Endodermal cell (in vitro differentiated cells): ENCODE data around the gene MBD4. TPM values are rescaled to one million over a fixed set of nuclear protein-coding genes. Genes with fewer than 3 reads are reported as not detected.

Experiments
- DNase-seq: peaks from one replicate; pipeline ENCODE4 v3.0.0-alpha.2; 2017
- H3K27ac ChIP-seq: 2 replicates; pipeline ENCODE4 v1.5.1; 2013; ENCODE audit warnings: mild to moderate bottlenecking, low read depth, low read length, moderate library complexity
- H3K27me3 ChIP-seq: 2 replicates; pipeline ENCODE4 v1.6.1; 2013; ENCODE audit warnings: mild to moderate bottlenecking, low read length, moderate library complexity; ENCODE audit not compliant: insufficient read depth, control insufficient read depth, poor library complexity, severe bottlenecking
- H3K36me3 ChIP-seq: 2 replicates; pipeline ENCODE4 v1.7.0; 2013; ENCODE audit warnings: mild to moderate bottlenecking, low read length, moderate library complexity; ENCODE audit not compliant: control insufficient read depth, insufficient read depth
- H3K4me1 ChIP-seq: one replicate; pipeline ENCODE4 v1.7.0; 2013; ENCODE audit warnings: low read length; ENCODE audit not compliant: control insufficient read depth, insufficient read depth
- H3K4me3 ChIP-seq: 2 replicates; pipeline ENCODE4 v1.5.1; 2013; ENCODE audit warnings: mild to moderate bottlenecking, low read length, moderate library complexity
- H3K9ac ChIP-seq: 2 replicates; pipeline ENCODE4 v1.6.1; 2013; ENCODE audit warnings: mild to moderate bottlenecking, low read length, moderate library complexity; ENCODE audit not compliant: poor library complexity, severe bottlenecking; ENCODE audit errors: extremely low read depth
- H3K9me3 ChIP-seq: 2 replicates; pipeline ENCODE4 v1.6.1; 2013; ENCODE audit warnings: mild to moderate bottlenecking, low read length, moderate library complexity; ENCODE audit not compliant: control insufficient read depth
- H3K27ac Mint-ChIP-seq: 2 replicates; pipeline ENCODE4 v1.8.0; 2020; ENCODE audit warnings: mixed read lengths
- H3K27me3 Mint-ChIP-seq: 2 replicates; pipeline ENCODE4 v1.8.0; 2021; ENCODE audit warnings: mild to moderate bottlenecking, mixed read lengths; ENCODE audit not compliant: insufficient read depth
- H3K36me3 Mint-ChIP-seq: 2 replicates; pipeline ENCODE4 v1.8.0; 2020; ENCODE audit warnings: low read depth, mixed read lengths
- H3K4me1 Mint-ChIP-seq: 2 replicates; pipeline ENCODE4 v1.8.0; 2020; ENCODE audit warnings: mixed read lengths
- H3K4me3 Mint-ChIP-seq: 2 replicates; pipeline ENCODE4 v1.8.0; 2020; ENCODE audit warnings: mild to moderate bottlenecking, moderate library complexity, mixed read lengths
- H3K9me3 Mint-ChIP-seq: 2 replicates; pipeline ENCODE4 v1.8.0; 2020; ENCODE audit warnings: mild to moderate bottlenecking, mixed read lengths
- CTCF ChIP-seq: fragments of 200-600 bp; sonication (generic); conservative IDR thresholded peaks from 2 replicates; pipeline ENCODE4 v1.5.0; 2021; ENCODE audit warnings: antibody characterized with exemption, mild to moderate bottlenecking
- WGBS, 2 experiments: methylation state at CpG; one replicate each; pipeline versions ENCODE4 v1.1.5 to v1.1.7; 2013; ENCODE audit warnings: missing lambda C conversion rate in 2 of 2, mixed read lengths in 1 of 2; ENCODE audit not compliant: insufficient coverage in 1 of 2, insufficient read length in 1 of 2; 5-methylcytosine and 5-hydroxymethylcytosine counted together
- total RNA-seq, 2 donors: library from RNA; stranded (reverse); fragmentation: NEBNext Ultra II Directional in 1 of 2; extraction: Animal tissue kit (Norgen Biotek cat#: 25700) in 1 of 2; gene quantifications; 2 replicates in 1 of 2; 3 replicates in 1 of 2; pipeline ENCODE4 v1.2.1, GENCODE V29; 2021

The MBD4 gene
- total RNA-seq, 2 donors from 2014 or later: 39.5 to 45.5 TPM

GRCh38 chr3:129428376-129429079 is 11.2 kb downstream of the MBD4 start, which contains the start of gene EFCAB12:
TSS of gene EFCAB12 (minus strand) at chr3:129428636. CDS start at chr3:129428488, 148 bp downstream.
- Mint-ChIP-seq H3K9me3 (no peaks in the 10 kb centered on the region), H3K27me3 (peaks cover 18% of the 10 kb centered on the region), H3K36me3 (peaks cover 21% of the 10 kb centered on the region), H3K27ac (peak within 1 kb of the TSS; percentile 87), H3K4me3 (peak within 1 kb of the TSS; percentile 71), H3K4me1 (peaks cover 43% of the 10 kb centered on the region)
- Histone ChIP-seq H3K36me3 (peaks cover 34% of the 10 kb centered on the region), H3K4me3 (peak within 1 kb of the TSS; percentile 85), H3K9me3 (no peaks in the 10 kb centered on the region), H3K27ac (peak within 1 kb of the TSS; percentile 59), H3K4me1 (peaks cover 3% of the 10 kb centered on the region), H3K9ac (no peak within 1 kb of the TSS), H3K27me3 (peaks cover 12% of the 10 kb centered on the region)
- no peak for TF ChIP-seq CTCF
- 6 to 11% methylated on average over 29 to 42 of the region's 42 CpGs for WGBS, 2 experiments
- DNase-seq: peak; percentile 98

- 29 to 30% methylated on average over 3 to 8 of the region's 8 CpGs for WGBS, 2 experiments
- peaks cover 12% of the 10 kb centered on the region for H3K27me3 ChIP-seq
- H3K9me3 Mint-ChIP-seq: no peaks in the 10 kb centered on the region
- no peak overlapping the region for H3K27ac Mint-ChIP-seq
- no peaks in the 10 kb centered on the region for H3K9me3 ChIP-seq
- H3K4me1 Mint-ChIP-seq: peaks cover 43% of the 10 kb centered on the region
- peak overlapping the region; percentile 85 for H3K4me3 ChIP-seq
- peaks cover 18% of the 10 kb centered on the region for H3K27me3 Mint-ChIP-seq
- TF ChIP-seq CTCF: no peak
- peaks cover 29% of the 10 kb centered on the region for H3K36me3 ChIP-seq
- H3K4me1 ChIP-seq: peaks cover 3% of the 10 kb centered on the region
- H3K4me3 Mint-ChIP-seq: peak overlapping the region; percentile 71
- no peak for DNase-seq
- H3K9ac ChIP-seq: no peak overlapping the region
- H3K27ac ChIP-seq: no peak overlapping the region
- peaks cover 18% of the 10 kb centered on the region for H3K36me3 Mint-ChIP-seq
These were observed 11.8 kb downstream of the MBD4 start for GRCh38 chr3:129428007-129428375.

DNA sequence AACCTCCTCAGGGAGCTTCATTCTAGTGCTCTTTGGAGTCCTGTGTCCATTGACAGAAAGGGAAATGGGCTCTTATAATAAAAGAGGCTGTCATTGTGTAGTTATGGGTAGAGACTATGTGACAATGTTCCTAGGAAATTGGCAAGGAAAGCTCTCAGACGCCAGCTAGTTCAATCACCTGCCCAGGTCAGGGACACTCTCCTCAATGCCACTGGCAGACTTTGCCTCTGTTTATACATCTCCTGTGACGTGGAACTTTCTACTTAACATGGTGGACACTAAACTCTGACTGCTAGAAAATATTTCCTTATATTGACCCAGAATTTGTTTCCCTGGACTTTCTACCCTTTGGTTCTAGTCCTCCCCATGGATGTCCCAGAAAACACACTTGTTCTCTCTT is 14.1 kb downstream of the MBD4 start:
- Mint-ChIP-seq H3K4me3 (no peak overlapping the region), H3K36me3 (peaks cover 2% of the 10 kb centered on the region), H3K4me1 (peaks cover 43% of the 10 kb centered on the region), H3K27me3 (peaks cover 18% of the 10 kb centered on the region), H3K9me3 (no peaks in the 10 kb centered on the region), H3K27ac (no peak overlapping the region)
- no peak overlapping the region for H3K4me3 ChIP-seq
- H3K27ac ChIP-seq: no peak overlapping the region
- H3K36me3 ChIP-seq: peaks cover 8% of the 10 kb centered on the region
- H3K9ac ChIP-seq: no peak overlapping the region
- no peaks in the 10 kb centered on the region for H3K9me3 ChIP-seq
- H3K4me1 ChIP-seq: peaks cover 3% of the 10 kb centered on the region
- H3K27me3 ChIP-seq: peaks cover 12% of the 10 kb centered on the region
- no peak for TF ChIP-seq CTCF
- DNase-seq: no peak
- WGBS, 2 experiments: 84 to 95% methylated on average over 2 of the region's 2 CpGs
